Measurements from ENCODE around the gene ZNF398.

The ZNF398 gene

DNA sequence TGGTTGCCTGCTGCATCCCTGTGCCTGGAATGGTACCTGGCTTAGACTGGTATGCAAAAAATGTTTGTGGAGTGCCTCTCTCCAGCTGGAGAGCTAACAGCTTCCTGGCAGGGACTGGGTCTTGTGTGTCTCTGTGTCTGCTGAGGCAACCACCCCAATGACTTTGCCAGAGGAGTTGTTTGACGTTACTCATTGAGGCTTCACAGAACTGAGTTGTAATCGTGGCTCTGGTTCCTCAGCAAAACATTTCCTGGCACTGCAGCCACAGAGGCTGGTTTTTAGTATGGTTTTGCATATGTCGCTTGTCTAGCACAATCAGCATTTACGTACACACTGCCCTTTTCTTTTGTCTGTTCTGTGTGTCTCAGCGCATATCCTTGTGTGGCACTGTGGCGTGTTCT lies 55.6 kb downstream of the ZNF398 start:
- Histone ChIP-seq H3K4me3 (ENCODE audit: low read depth, low read length) (no peak overlapping the region), H3K27ac (no peak overlapping the region), H3K36me3 (peaks cover 99% of the 10 kb centered on the region), H3K9me3 (ENCODE audit: severe bottlenecking) (no peaks in the 10 kb centered on the region), H3K27me3 (ENCODE audit: insufficient read depth, low read depth, severe bottlenecking) (no peaks in the 10 kb centered on the region)
- no peak for DNase-seq
- TF ChIP-seq, protein P1, sequence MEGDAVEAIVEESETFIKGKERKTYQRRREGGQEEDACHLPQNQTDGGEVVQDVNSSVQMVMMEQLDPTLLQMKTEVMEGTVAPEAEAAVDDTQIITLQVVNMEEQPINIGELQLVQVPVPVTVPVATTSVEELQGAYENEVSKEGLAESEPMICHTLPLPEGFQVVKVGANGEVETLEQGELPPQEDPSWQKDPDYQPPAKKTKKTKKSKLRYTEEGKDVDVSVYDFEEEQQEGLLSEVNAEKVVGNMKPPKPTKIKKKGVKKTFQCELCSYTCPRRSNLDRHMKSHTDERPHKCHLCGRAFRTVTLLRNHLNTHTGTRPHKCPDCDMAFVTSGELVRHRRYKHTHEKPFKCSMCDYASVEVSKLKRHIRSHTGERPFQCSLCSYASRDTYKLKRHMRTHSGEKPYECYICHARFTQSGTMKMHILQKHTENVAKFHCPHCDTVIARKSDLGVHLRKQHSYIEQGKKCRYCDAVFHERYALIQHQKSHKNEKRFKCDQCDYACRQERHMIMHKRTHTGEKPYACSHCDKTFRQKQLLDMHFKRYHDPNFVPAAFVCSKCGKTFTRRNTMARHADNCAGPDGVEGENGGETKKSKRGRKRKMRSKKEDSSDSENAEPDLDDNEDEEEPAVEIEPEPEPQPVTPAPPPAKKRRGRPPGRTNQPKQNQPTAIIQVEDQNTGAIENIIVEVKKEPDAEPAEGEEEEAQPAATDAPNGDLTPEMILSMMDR (IDR thresholded peaks at IDR 0.05; ENCODE audit: low read depth, low read length) = no peak

DNA sequence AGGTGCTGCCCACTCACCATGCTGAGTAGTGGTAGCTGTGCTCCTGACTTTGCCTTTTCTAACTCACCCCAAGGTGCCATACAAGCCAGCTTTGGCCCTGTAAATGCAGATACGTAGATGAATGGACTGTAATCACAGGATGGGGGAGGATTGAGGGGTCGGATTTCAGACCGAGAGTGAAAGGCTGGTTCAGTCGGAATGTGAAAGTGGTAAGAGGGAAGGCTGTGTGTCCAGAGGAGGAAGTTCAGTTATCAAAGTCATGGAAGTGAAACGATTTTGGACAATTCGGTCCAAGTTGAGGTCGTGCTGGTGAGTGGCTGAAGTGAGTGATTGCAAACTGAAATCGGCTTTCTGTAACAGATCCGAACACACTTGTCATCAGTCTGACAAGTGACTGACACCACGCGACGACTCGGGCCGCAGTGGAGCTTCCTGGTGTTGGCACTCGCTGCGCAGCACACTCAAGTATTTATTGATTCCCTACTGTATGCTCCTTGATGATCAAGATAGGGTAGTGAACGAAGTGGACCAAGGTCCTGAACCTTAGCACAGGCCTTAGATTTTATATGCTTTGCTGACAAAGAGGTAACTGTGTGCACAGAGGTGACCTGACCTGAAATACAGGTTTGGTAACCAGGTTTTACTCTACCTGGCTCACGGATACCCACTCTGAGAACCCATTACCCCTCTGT lies 58.6 kb downstream of the ZNF398 start:
- Histone ChIP-seq H3K36me3 (peaks cover 93% of the 10 kb centered on the region), H3K9me3 (ENCODE audit: severe bottlenecking) (no peaks in the 10 kb centered on the region), H3K27ac (no peak overlapping the region), H3K27me3 (ENCODE audit: insufficient read depth, low read depth, severe bottlenecking) (no peaks in the 10 kb centered on the region), H3K4me3 (ENCODE audit: low read depth, low read length) (no peak overlapping the region)
- TF ChIP-seq, protein P1 (IDR thresholded peaks at IDR 0.05; ENCODE audit: low read depth, low read length) = no peak
- DNase-seq = no peak

DNA sequence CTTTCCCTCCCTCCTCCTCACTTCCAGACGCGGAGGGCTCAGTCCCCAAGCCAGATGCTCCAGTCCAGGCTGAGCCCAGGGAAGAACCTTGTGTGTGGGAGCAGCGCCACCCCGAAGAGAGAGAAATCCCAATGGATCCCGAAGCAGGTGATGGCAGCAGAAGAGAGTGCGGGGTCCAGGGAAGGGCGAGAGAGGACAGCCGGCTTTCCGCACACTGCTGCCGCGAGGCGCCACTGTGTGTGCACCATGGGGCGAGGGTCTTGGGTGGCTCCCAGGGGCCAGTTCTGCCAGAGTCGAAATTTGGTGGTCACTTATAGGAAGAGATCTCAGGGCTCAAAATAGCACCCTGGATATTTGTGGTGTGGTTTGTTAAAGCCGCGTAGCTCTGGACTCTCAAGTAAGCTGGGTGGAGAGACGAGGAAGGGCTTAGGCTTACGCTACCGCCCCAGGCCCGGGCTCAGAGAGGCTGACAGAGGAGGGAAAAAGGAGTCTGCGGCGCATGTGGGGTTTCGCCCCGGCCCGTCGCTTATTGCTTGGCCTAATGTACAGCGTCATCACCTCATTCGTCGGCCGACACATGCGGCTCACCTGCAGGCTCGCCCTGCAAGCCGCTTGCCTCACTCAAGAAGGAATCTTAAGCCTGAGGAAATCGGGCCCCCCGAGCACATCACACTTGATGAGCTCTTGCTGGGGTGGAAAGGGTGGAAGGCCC lies 60.2 kb downstream of the ZNF398 start:
- DNase-seq = no peak
- H3K36me3 ChIP-seq = peaks cover 93% of the 10 kb centered on the region
- TF ChIP-seq, protein P1 (IDR thresholded peaks at IDR 0.05; ENCODE audit: low read depth, low read length) = no peak
- no peak overlapping the region for H3K4me3 ChIP-seq (ENCODE audit: low read depth, low read length)
- H3K9me3 ChIP-seq (ENCODE audit: severe bottlenecking) = no peaks in the 10 kb centered on the region
- H3K27me3 ChIP-seq (ENCODE audit: insufficient read depth, low read depth, severe bottlenecking) = no peaks in the 10 kb centered on the region
- H3K27ac ChIP-seq = no peak overlapping the region

DNA sequence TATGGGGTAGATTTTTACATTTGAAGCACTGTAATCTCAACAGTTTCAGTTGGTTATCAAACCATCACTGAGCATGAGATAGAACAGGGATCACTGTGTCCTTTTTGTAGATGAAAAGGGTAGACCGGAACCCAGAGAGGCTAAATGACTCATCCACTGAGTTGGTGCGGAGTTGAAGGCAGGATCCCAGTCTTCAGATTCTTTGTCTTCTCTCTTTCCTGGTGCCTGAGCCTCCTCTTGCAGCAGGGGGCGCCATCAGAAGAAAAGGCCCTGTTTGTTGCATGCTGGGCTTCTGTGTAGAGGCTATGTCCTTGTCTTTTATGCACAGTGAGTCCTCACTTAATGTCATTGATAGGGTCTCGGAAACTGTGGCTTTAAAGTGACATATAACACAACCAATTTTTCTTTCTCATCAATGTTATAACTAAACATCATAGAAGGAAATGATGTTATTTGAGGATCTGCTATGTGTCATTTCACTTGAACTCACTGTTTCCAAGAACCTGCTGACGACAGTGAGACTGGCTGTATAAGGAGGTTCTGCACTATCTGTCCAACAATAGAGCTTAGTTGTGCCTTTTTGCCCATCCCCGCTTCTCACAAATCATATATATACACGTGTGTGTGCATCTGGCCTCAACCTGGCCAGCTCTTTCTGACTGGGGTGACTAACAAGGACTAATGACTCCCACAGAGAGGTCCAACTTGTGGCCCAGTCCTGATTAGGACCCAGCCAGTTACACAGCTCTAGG lies 62.4 kb downstream of the ZNF398 start:
- no peak overlapping the region for H3K27ac ChIP-seq

DNA sequence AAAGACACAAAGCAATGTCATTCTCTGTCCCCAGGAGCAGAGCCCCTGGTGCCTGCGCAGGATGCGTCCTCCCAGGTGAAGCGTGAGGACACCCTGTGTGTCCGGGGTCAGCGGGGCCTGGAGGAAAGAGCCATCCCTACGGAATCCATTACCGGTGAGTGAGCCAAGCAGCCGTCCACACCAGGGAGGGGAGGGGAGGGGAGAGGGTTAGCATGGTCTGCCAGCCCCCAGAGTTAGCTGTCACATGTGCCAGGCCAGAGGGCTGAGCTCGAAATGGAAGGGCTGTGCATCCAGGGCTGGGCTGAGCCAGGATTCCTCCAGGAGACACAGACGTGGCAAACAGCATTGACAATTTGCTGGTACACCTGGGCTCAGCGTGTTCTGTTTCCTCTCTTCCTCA lies 63.3 kb downstream of the ZNF398 start:
- Histone ChIP-seq H3K27me3 (ENCODE audit: insufficient read depth, low read depth, severe bottlenecking) (no peaks in the 10 kb centered on the region), H3K4me3 (ENCODE audit: low read depth, low read length) (no peak overlapping the region), H3K27ac (no peak overlapping the region), H3K9me3 (ENCODE audit: severe bottlenecking) (no peaks in the 10 kb centered on the region), H3K36me3 (peaks cover 93% of the 10 kb centered on the region)
- TF ChIP-seq, protein P1 (IDR thresholded peaks at IDR 0.05; ENCODE audit: low read depth, low read length) = no peak
- DNase-seq = no peak

More for the DNA sequence above, 62.4 kb downstream of the ZNF398 start:
- Histone ChIP-seq H3K4me3 (ENCODE audit: low read depth, low read length) (no peak overlapping the region), H3K9me3 (ENCODE audit: severe bottlenecking) (no peaks in the 10 kb centered on the region), H3K27me3 (ENCODE audit: insufficient read depth, low read depth, severe bottlenecking) (no peaks in the 10 kb centered on the region), H3K36me3 (peaks cover 93% of the 10 kb centered on the region)
- TF ChIP-seq, protein P1 (IDR thresholded peaks at IDR 0.05; ENCODE audit: low read depth, low read length) = peak; percentile 75
- peak; percentile 64 for DNase-seq
